H9 (cell line): ENCODE data around the gene IL17REL. TPM values are rescaled to one million over a fixed set of nuclear protein-coding genes. Genes with fewer than 3 reads are reported as not detected.
A peak's percentile ranks its signal among the peaks of the same experiment; 100 is the strongest.

ENCODE experiments used
- DNase-seq: peaks from one replicate; pipeline ENCODE4 v3.0.0-alpha.2; 2017
- H2AFZ ChIP-seq: one replicate; pipeline ENCODE4 v1.6.1; 2013; ENCODE audit warnings: mild to moderate bottlenecking, low read length, control low read depth, moderate library complexity
- H2AK5ac ChIP-seq: 2 replicates; pipeline ENCODE4 v1.6.1; 2013; ENCODE audit warnings: low read length, control low read depth, mixed read lengths; ENCODE audit not compliant: insufficient read length
- H2BK120ac ChIP-seq: one replicate; pipeline ENCODE4 v1.6.1; 2013; ENCODE audit warnings: low read depth, mild to moderate bottlenecking, low read length, control low read depth, inconsistent platforms; ENCODE audit not compliant: poor library complexity, severe bottlenecking
- H2BK12ac ChIP-seq: 2 replicates; pipeline ENCODE4 v1.6.1; 2013; ENCODE audit warnings: low read length, control low read depth, mixed read lengths, low read depth; ENCODE audit not compliant: insufficient read length
- H2BK15ac ChIP-seq: 2 replicates; pipeline ENCODE4 v1.6.1; 2013; ENCODE audit warnings: low read depth, low read length, control low read depth
- H2BK20ac ChIP-seq: one replicate; pipeline ENCODE4 v1.6.1; 2013; ENCODE audit warnings: low read depth, mild to moderate bottlenecking, low read length, control low read depth, inconsistent platforms; ENCODE audit not compliant: poor library complexity, severe bottlenecking
- H2BK5ac ChIP-seq: 2 replicates; pipeline ENCODE4 v1.6.1; 2013; ENCODE audit warnings: low read length, control low read depth, mixed read lengths; ENCODE audit not compliant: insufficient read length
- H3K14ac ChIP-seq: 2 replicates; pipeline ENCODE4 v1.6.1; 2013; ENCODE audit warnings: low read length, control low read depth; ENCODE audit not compliant: insufficient read depth
- H3K18ac ChIP-seq: 2 replicates; pipeline ENCODE4 v1.6.1; 2013; ENCODE audit warnings: low read depth, mild to moderate bottlenecking, mixed read lengths, low read length, control low read depth; ENCODE audit not compliant: insufficient read length
- H3K23ac ChIP-seq: 2 replicates; pipeline ENCODE4 v1.6.1; 2013; ENCODE audit warnings: low read length, control low read depth, mixed read lengths, low read depth; ENCODE audit not compliant: insufficient read length
- H3K23me2 ChIP-seq: 2 replicates; pipeline ENCODE4 v1.6.1; 2013; ENCODE audit warnings: low read depth, mild to moderate bottlenecking, mixed read lengths, low read length, control low read depth; ENCODE audit not compliant: insufficient read length, poor library complexity, severe bottlenecking
- H3K27ac ChIP-seq: 2 replicates; pipeline ENCODE4 v1.5.1; 2013; ENCODE audit warnings: low read length, control low read depth, mixed read lengths, low read depth; ENCODE audit not compliant: insufficient read length
- H3K27me3 ChIP-seq: 2 replicates; pipeline ENCODE4 v1.6.1; 2013; ENCODE audit warnings: low read length, control low read depth, inconsistent platforms; ENCODE audit not compliant: insufficient read depth
- H3K4ac ChIP-seq: 2 replicates; pipeline ENCODE4 v1.6.1; 2013; ENCODE audit warnings: low read depth, mild to moderate bottlenecking, control low read depth, inconsistent platforms, low read length, moderate library complexity
- H3K4me1 ChIP-seq: 2 replicates; pipeline ENCODE4 v1.6.1; 2013; ENCODE audit warnings: low read length, control low read depth, inconsistent platforms; ENCODE audit not compliant: insufficient read depth
- H3K4me2 ChIP-seq: 2 replicates; pipeline ENCODE4 v1.6.1; 2013; ENCODE audit warnings: low read length, control low read depth, mixed read lengths; ENCODE audit not compliant: insufficient read length, insufficient read depth
- H3K56ac ChIP-seq: 2 replicates; pipeline ENCODE4 v1.6.1; 2013; ENCODE audit warnings: low read depth, mild to moderate bottlenecking, mixed read lengths, low read length, control low read depth; ENCODE audit not compliant: insufficient read length
- H3K79me1 ChIP-seq: 2 replicates; pipeline ENCODE4 v1.6.1; 2013; ENCODE audit warnings: low read depth, mild to moderate bottlenecking, moderate library complexity, low read length, control low read depth, inconsistent platforms; ENCODE audit not compliant: insufficient read depth, poor library complexity, severe bottlenecking
- H3K79me2 ChIP-seq: 2 replicates; pipeline ENCODE4 v1.6.1; 2013; ENCODE audit warnings: low read length, control low read depth, inconsistent platforms; ENCODE audit not compliant: insufficient read depth
- H3K9ac ChIP-seq: 2 replicates; pipeline ENCODE4 v1.6.1; 2013; ENCODE audit warnings: low read length, control low read depth, mixed read lengths; ENCODE audit not compliant: insufficient read length; ENCODE audit errors: extremely low read depth
- H3K9me3 ChIP-seq: one replicate; pipeline ENCODE4 v1.6.1; 2013; ENCODE audit warnings: low read depth, low read length, inconsistent platforms; ENCODE audit not compliant: control insufficient read depth
- H3T11ph ChIP-seq: one replicate; pipeline ENCODE4 v1.6.1; 2013; ENCODE audit warnings: mild to moderate bottlenecking, low read length, control low read depth, inconsistent platforms
- H4K20me1 ChIP-seq: one replicate; pipeline ENCODE4 v1.6.1; 2013; ENCODE audit not compliant: control insufficient read depth, insufficient read length, insufficient read depth
- H4K5ac ChIP-seq: 2 replicates; pipeline ENCODE4 v1.6.1; 2013; ENCODE audit warnings: low read depth, mild to moderate bottlenecking, mixed read lengths, low read length, control low read depth; ENCODE audit not compliant: insufficient read length
- H4K8ac ChIP-seq: replicated peaks from 2 replicates; pipeline ENCODE4 v1.6.1; 2013; ENCODE audit warnings: low read length, control low read depth, mixed read lengths, low read depth; ENCODE audit not compliant: insufficient read length
- H4K91ac ChIP-seq: 2 replicates; pipeline ENCODE4 v1.6.1; 2013; ENCODE audit warnings: low read depth, mild to moderate bottlenecking, moderate library complexity, mixed read lengths, low read length, control low read depth; ENCODE audit not compliant: insufficient read length
- H3K27ac Mint-ChIP-seq, 3 experiments: 2 replicates in 2 of 3; 3 replicates in 1 of 3; pipeline ENCODE4 v1.8.0; 2020 to 2021; ENCODE audit warnings: mixed read lengths in 3 of 3, mild to moderate bottlenecking in 1 of 3, moderate library complexity in 1 of 3
- H3K27me3 Mint-ChIP-seq: 2 replicates; pipeline ENCODE4 v1.8.0; 2021; ENCODE audit warnings: low read depth, mild to moderate bottlenecking, moderate library complexity, mixed read lengths
- H3K36me3 Mint-ChIP-seq, 3 experiments: 2 replicates in 2 of 3; 3 replicates in 1 of 3; pipeline ENCODE4 v1.8.0; 2020 to 2021; ENCODE audit warnings: low read depth in 3 of 3, mixed read lengths in 3 of 3; ENCODE audit not compliant: insufficient read depth in 1 of 3
- H3K4me1 Mint-ChIP-seq, 2 experiments: 2 replicates each; pipeline ENCODE4 v1.8.0; 2020; ENCODE audit warnings: mixed read lengths in 2 of 2
- H3K4me3 Mint-ChIP-seq, 2 experiments: 2 replicates in 1 of 2; 3 replicates in 1 of 2; pipeline ENCODE4 v1.8.0; 2020 to 2021; ENCODE audit warnings: mild to moderate bottlenecking in 2 of 2, mixed read lengths in 2 of 2, moderate library complexity in 1 of 2
- H3K9me3 Mint-ChIP-seq, 2 experiments: 2 replicates in 1 of 2; 3 replicates in 1 of 2; pipeline ENCODE4 v1.8.0; 2020; ENCODE audit warnings: mild to moderate bottlenecking in 2 of 2, mixed read lengths in 2 of 2, moderate library complexity in 1 of 2
- WGBS: extraction: QIAGEN DNeasy Blood & Tissue Kit; methylation state at CpG from one replicate; pipeline ENCODE4 v1.1.7; 2013; ENCODE audit warnings: missing lambda C conversion rate, low lambda C conversion rate, mixed read lengths; ENCODE audit not compliant: insufficient read length; ENCODE audit errors: extremely low coverage; 5-methylcytosine and 5-hydroxymethylcytosine counted together
- total RNA-seq: library from RNA; stranded (reverse); gene quantifications from 2 replicates; pipeline ENCODE4 v1.2.1, GENCODE V29; 2021
- TF ChIP-seq, protein P1 (sequence below): fragments of 200-600 bp; sonication (generic); conservative IDR thresholded peaks from 3 replicates; pipeline ENCODE4 v1.8.0; 2021; ENCODE audit warnings: antibody characterized with exemption, mild to moderate bottlenecking

The IL17REL gene
- total RNA-seq, 1 experiment from 2014 or later: 0.20 TPM

DNA sequence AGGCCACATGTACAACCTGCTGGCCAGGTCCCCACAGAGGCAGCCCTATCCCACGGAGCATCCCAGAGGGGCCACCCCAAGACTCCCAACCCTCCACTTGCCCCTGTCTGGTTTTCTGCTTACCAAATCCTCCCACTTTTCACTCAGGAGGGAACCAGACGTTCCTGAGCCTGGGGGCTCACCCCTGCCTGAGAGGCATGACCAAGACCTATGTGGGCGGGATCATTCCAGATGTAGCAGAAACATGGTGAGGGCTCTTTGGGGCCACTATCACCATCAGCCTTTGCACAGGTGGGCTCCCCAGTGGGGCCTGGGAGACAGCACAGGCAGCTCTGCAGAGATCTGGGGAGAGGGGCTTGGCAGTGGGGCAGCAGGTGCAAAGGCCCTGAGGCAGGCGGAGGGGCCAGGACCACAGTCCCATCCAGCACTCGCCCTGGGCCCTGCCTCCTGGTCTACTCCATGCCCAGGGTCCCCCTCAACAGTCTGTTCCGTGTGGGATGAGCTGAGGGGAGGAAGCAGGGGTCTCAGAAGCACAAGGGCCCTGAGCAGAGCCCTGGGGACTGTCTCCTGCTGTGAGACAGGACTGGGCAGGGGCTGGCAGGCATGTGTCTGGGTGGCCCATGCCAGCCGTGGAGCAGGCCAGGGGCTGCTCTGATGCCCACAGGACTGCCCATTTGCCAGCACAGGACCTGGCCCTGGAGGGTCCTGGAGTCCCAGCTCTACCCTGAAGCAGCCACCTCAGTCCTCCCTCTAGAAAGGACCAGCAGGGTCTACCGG lies 42.6 kb downstream of the IL17REL start:
- Histone ChIP-seq H3K9ac (no peak overlapping the region), H2AK5ac (no peak overlapping the region), H3K79me1 (no peaks in the 10 kb centered on the region), H2BK5ac (no peak overlapping the region), H3K18ac (no peak overlapping the region), H2BK12ac (no peak overlapping the region), H2BK15ac (no peak overlapping the region), H4K20me1 (peaks cover 3% of the 10 kb centered on the region), H3K4me2 (no peak overlapping the region), H2BK20ac (no peak overlapping the region), H4K91ac (no peak overlapping the region), H3T11ph (no peak overlapping the region), H3K27ac (no peak overlapping the region), H2BK120ac (no peak overlapping the region), H3K9me3 (no peaks in the 10 kb centered on the region), H3K27me3 (no peaks in the 10 kb centered on the region), H3K14ac (no peak overlapping the region; the same call in 1 of the 2 replicates), H3K79me2 (no peaks in the 10 kb centered on the region), H3K23ac (no peak overlapping the region), H3K4me1 (no peaks in the 10 kb centered on the region; the same call in 1 of the 2 replicates), H2AFZ (no peak overlapping the region), H3K4ac (no peak overlapping the region), H3K23me2 (no peaks in the 10 kb centered on the region), H3K56ac (no peak overlapping the region), H4K5ac (no peak overlapping the region), H4K8ac (no peak overlapping the region)
- no CpG with 5 or more reads among the region's 8 CpGs for WGBS
- no peaks in the 10 kb centered on the region for H3K9me3 Mint-ChIP-seq
- DNase-seq: peak; percentile 25
- no peak overlapping the region; a peak in 1 of 7 replicates for H3K27ac Mint-ChIP-seq
- H3K27me3 Mint-ChIP-seq: peaks cover 16% of the 10 kb centered on the region
- H3K36me3 Mint-ChIP-seq: peaks cover 0 to 2% (median 0%) of the 10 kb centered on the region in 3 experiments; a peak in 1 of 7 replicates
- peaks cover 4 to 5% of the 10 kb centered on the region in 2 experiments; a peak in 3 of 4 replicates for H3K4me1 Mint-ChIP-seq
- H3K4me3 Mint-ChIP-seq: peak overlapping the region in 1 of 2 experiments; percentile 74; a peak in 1 of 5 replicates
- TF ChIP-seq, protein P1, sequence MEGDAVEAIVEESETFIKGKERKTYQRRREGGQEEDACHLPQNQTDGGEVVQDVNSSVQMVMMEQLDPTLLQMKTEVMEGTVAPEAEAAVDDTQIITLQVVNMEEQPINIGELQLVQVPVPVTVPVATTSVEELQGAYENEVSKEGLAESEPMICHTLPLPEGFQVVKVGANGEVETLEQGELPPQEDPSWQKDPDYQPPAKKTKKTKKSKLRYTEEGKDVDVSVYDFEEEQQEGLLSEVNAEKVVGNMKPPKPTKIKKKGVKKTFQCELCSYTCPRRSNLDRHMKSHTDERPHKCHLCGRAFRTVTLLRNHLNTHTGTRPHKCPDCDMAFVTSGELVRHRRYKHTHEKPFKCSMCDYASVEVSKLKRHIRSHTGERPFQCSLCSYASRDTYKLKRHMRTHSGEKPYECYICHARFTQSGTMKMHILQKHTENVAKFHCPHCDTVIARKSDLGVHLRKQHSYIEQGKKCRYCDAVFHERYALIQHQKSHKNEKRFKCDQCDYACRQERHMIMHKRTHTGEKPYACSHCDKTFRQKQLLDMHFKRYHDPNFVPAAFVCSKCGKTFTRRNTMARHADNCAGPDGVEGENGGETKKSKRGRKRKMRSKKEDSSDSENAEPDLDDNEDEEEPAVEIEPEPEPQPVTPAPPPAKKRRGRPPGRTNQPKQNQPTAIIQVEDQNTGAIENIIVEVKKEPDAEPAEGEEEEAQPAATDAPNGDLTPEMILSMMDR: no peak
